Thoracic aorta (tissue), 2 donors: ENCODE data around the gene GCHFR. TPM values are rescaled to one million over a fixed set of nuclear protein-coding genes. Genes with fewer than 3 reads are reported as not detected.
A peak's percentile ranks its signal among the peaks of the same experiment; 100 is the strongest.

Experiments
- ATAC-seq: fragments of 150-250 bp; one replicate; pipeline ENCODE4 v1.8.0; 2017; ENCODE audit warnings: low read depth; ENCODE audit not compliant: insufficient number of reproducible peaks, low FRiP score
- DNase-seq: peaks from one replicate; pipeline ENCODE4 v3.0.0-alpha.2; 2020; ENCODE audit warnings: low spot score
- H3K27ac ChIP-seq, 2 donors: fragments of 200-600 bp; sonication (generic); 1 replicate in 1 of 2; 2 replicates in 1 of 2; pipeline ENCODE4 v1.5.1; 2016; ENCODE audit warnings: mild to moderate bottlenecking in 2 of 2, moderate library complexity in 2 of 2
- H3K27me3 ChIP-seq: fragments of 200-600 bp; sonication (generic); replicated peaks from 2 replicates; pipeline ENCODE4 v1.6.0; 2016; ENCODE audit warnings: mild to moderate bottlenecking; ENCODE audit not compliant: insufficient read depth
- H3K36me3 ChIP-seq: fragments of 200-600 bp; sonication (generic); one replicate; pipeline ENCODE4 v1.5.1; 2016
- H3K4me1 ChIP-seq, 2 donors: fragments of 200-600 bp; sonication (generic); 1 replicate in 1 of 2; 2 replicates in 1 of 2; pipeline versions ENCODE4 v1.5.1 to v1.6.0; 2016; ENCODE audit warnings: low read depth in 2 of 2, mild to moderate bottlenecking in 1 of 2; ENCODE audit not compliant: control insufficient read depth in 1 of 2
- H3K4me3 ChIP-seq: fragments of 200-600 bp; sonication (generic); 2 replicates; pipeline ENCODE4 v1.5.1; 2016; ENCODE audit warnings: mild to moderate bottlenecking
- H3K9me3 ChIP-seq: fragments of 200-600 bp; sonication (generic); 2 replicates; pipeline ENCODE4 v1.5.1; 2016
- CTCF ChIP-seq: fragments of 200-600 bp; sonication (generic); IDR thresholded peaks from one replicate; pipeline ENCODE4 v1.5.1; 2019; ENCODE audit warnings: antibody characterized with exemption
- total RNA-seq, 2 donors: library from RNA; depleted of rRNA; stranded (reverse); fragments of >200 nt; gene quantifications; one replicate each; pipeline versions ENCODE4 v1.1.0 to v1.2.3, GENCODE V29; 2016

Gene GCHFR
- total RNA-seq, 2 donors from 2014 or later: 14.1 to 17.2 TPM

DNA sequence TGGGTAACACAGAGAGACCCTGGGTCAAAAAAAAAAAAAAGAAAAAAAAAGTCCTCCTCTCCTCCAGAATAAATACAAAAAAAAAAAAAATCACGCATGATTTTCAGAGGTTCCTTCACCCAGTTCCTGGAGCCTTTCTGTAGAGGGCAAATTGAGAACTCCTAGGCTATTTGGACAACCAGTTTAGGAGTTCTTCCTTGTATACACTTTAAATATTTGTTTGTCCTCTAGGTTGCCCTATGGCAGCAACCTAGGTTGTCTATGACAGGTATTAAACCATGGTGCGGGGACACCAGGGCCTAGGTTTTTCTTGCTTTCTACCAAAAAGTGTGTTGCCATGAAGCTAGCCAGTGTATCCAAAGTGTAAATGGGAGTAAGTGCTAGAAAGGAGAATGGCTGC is 39.2 kb downstream of the GCHFR start:
- DNase-seq (no peak), ATAC-seq (no peak)
- H3K4me3 ChIP-seq: no peak overlapping the region
- TF ChIP-seq CTCF: no peak
- H3K36me3 ChIP-seq: no peaks in the 10 kb centered on the region
- H3K4me1 ChIP-seq: peaks cover 6% of the 10 kb centered on the region in 2 donors
- H3K27me3 ChIP-seq: no peaks in the 10 kb centered on the region
- H3K27ac ChIP-seq: no peak overlapping the region
- no peaks in the 10 kb centered on the region for H3K9me3 ChIP-seq

DNA sequence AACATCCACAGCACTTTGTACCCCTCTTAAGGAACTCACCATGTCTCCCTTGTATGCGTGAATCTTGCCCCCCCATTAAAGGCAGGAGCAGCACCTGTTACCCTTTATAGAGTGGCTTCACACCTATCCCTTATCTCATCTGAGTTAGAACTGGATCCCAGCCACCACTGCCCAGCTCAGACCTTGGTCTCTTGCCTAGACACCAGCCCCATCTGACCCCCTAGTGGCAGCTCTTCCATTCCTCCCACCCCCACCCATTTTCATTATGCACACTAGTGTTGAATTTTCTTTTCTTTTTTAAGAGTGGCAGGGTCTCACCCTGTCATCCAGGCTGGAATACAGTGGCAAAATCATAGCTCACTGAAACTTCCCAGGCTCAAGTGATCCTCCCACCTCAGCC is 39.8 kb downstream of the GCHFR start:
- TF ChIP-seq CTCF: no peak
- H3K9me3 ChIP-seq: no peaks in the 10 kb centered on the region
- H3K27me3 ChIP-seq: no peaks in the 10 kb centered on the region
- ATAC-seq: no peak
- H3K36me3 ChIP-seq: no peaks in the 10 kb centered on the region
- peaks cover 6 to 10% of the 10 kb centered on the region in 2 donors for H3K4me1 ChIP-seq
- H3K27ac ChIP-seq: no peak overlapping the region
- DNase-seq: no peak
- H3K4me3 ChIP-seq: no peak overlapping the region

- ATAC-seq: no peak
- H3K27ac ChIP-seq: peak overlapping the region; percentile 95 to 97
- peaks cover 7% of the 10 kb centered on the region for H3K36me3 ChIP-seq
- no peaks in the 10 kb centered on the region for H3K9me3 ChIP-seq
- no peak for TF ChIP-seq CTCF
- H3K27me3 ChIP-seq: no peaks in the 10 kb centered on the region
- peak overlapping the region; percentile 97 for H3K4me3 ChIP-seq
- DNase-seq: no peak
- H3K4me1 ChIP-seq: peaks cover 6 to 10% of the 10 kb centered on the region in 2 donors
These were observed 42.8 kb downstream of the GCHFR start for GRCh38 chr15:40806672-40807027.

DNA sequence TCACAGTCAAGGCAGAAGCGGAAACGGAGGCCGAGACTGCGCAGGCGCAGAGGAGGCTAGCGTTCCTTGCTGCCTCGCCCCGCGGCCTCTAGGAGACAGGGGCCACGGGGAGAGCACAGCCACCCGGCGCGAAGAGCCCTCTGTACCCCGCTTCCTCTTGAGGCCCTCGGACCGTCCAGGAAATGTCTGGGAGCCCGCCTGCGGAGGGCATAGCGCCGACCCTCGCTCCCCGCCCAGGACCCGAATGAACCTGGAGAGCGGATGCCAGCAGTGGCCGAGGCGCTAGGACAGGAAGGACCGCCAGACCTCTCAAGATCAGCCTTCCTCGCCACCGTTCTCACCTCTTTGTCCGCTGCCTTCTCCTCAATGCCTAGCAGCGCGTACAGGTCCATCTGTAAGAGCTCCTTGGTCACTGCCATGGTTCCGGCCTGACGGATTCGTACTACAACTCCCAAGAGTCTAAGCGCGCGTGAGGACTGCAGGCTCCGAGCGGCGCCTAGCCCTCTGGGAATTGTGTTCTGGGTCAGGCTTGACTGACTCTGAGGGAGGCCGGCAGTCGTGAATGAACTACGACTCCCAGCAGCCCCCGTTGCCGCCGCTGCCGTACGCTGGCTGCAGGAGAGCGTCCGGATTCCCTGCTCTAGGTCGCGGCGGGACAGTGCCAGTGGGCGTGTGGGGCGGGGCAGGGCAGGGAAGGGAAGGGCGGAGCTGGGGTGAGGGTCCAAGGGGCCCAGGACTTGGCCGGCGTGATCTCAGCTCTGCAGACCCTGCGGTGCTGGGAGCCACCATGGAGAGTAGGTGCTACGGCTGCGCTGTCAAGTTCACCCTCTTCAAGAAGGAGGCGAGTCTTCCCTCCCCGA is 43.4 kb downstream of the GCHFR start, which contains the start of the genes DNAJC17 and ZFYVE19:
DNAJC17 (minus strand) TSS at position 446 of the 860 bp plus-strand sequence; CDS start at position 419, 27 bp downstream.
ZFYVE19 (plus strand) TSS at position 62 of the 860 bp plus-strand sequence; CDS start at position 563, 501 bp downstream.
- H3K4me3 ChIP-seq: peak within 1 kb of the TSS; percentile 97
- peaks cover 6 to 10% of the 10 kb centered on the region in 2 donors for H3K4me1 ChIP-seq
- H3K36me3 ChIP-seq: peaks cover 7% of the 10 kb centered on the region
- peak; percentile 93 for DNase-seq
- no peaks in the 10 kb centered on the region for H3K9me3 ChIP-seq
- peak; percentile 95 for ATAC-seq
- H3K27me3 ChIP-seq: no peaks in the 10 kb centered on the region
- peak within 1 kb of the TSS; percentile 95 to 97 for H3K27ac ChIP-seq
- TF ChIP-seq CTCF: peak; percentile 18

DNA sequence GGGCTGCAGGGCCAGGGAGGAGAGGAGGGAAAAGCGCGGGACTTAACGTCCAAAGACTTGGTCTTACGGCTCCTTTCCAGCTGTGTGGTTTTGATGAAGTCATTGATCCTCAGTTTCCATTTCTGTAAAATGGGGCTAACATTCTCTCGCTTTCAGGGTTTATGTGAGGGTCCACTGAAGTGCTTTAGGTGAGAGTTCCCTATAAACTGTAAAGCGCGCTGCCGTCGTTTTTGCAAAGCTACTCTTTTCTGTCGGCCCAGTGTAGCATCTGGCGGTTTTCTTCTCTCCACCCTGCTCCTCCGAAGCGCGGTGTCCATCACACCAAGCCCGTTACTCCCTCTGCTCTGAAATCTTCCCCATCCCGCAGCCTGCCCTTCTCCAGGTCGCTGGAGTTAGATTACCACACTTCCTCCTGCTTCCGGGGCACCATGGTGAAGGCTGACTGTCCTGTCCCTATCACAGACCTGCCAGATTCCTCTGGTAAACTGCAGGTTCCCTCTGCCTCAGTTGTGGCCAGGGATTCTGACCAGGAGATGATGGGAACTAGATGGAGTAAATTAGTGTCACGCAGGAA is 44.1 kb downstream of the GCHFR start:
- H3K27ac ChIP-seq: no peak overlapping the region

More for the DNA sequence above, 44.1 kb downstream of the GCHFR start:
- Histone ChIP-seq H3K4me1 (peaks cover 6 to 10% of the 10 kb centered on the region in 2 donors), H3K4me3 (peak overlapping the region; percentile 97), H3K9me3 (no peaks in the 10 kb centered on the region), H3K27me3 (no peaks in the 10 kb centered on the region), H3K36me3 (peaks cover 7% of the 10 kb centered on the region)
- ATAC-seq (no peak), DNase-seq (no peak)
- TF ChIP-seq CTCF: no peak
